Muscle of leg (tissue), 11 donors: ENCODE data around the gene PPP1CB. TPM values are rescaled to one million over a fixed set of nuclear protein-coding genes. Genes with fewer than 3 reads are reported as not detected.
"Not testable (repeated sequence)": the region's sequence is repeated elsewhere in the genome, so short reads cannot be mapped to it uniquely, and the experiment has no call there.

Experiments used
- DNase-seq: peaks from one replicate; pipeline ENCODE4 v3.0.0; 2013
- H3K27ac ChIP-seq: one replicate; pipeline ENCODE4 v1.5.1; 2013; ENCODE audit warnings: mild to moderate bottlenecking, low read length, control low read depth
- H3K27me3 ChIP-seq: one replicate; pipeline ENCODE4 v1.6.1; 2013; ENCODE audit warnings: low read length; ENCODE audit not compliant: control insufficient read depth, insufficient read depth
- H3K36me3 ChIP-seq: one replicate; pipeline ENCODE4 v1.6.1; 2013; ENCODE audit warnings: low read length; ENCODE audit not compliant: control insufficient read depth, insufficient read depth
- H3K4me1 ChIP-seq: one replicate; pipeline ENCODE4 v1.6.1; 2013; ENCODE audit warnings: low read length; ENCODE audit not compliant: control insufficient read depth, insufficient read depth
- H3K4me3 ChIP-seq: one replicate; pipeline ENCODE4 v1.5.1; 2013; ENCODE audit warnings: low read length, control low read depth
- H3K9me3 ChIP-seq: replicated peaks from 2 replicates; pipeline ENCODE4 v1.6.1; 2013; ENCODE audit warnings: low read depth, low read length; ENCODE audit not compliant: control insufficient read depth
- WGBS: methylation state at CpG from one replicate; pipeline ENCODE4 v1.1.5; 2013; ENCODE audit warnings: missing lambda C conversion rate; ENCODE audit not compliant: insufficient coverage; 5-methylcytosine and 5-hydroxymethylcytosine counted together
- polyA plus RNA-seq, 8 donors: library from polyadenylated mRNA; unstranded; fragments of 120-200 nt; gene quantifications; one replicate each; pipeline versions ENCODE4 v1.2.1 to v1.2.3, GENCODE V29; 2013; ENCODE audit warnings: inconsistent platforms in 1 of 8, low replicate concordance in 1 of 8; ENCODE audit not compliant: insufficient read length in 8 of 8, insufficient read depth in 1 of 8
- total RNA-seq: library from RNA; stranded (reverse); fragments of 120-200 nt; gene quantifications from one replicate; pipeline ENCODE4 v1.2.4, GENCODE V29; 2013

The PPP1CB gene
- total and polyA plus RNA-seq, 9 donors, result 123 to 173 (median 163) TPM

GRCh38 chr2:28736034-28736433 lies 15.6 kb upstream of the PPP1CB start:
- Histone ChIP-seq H3K4me1 (peaks cover 7% of the 10 kb centered on the region), H3K36me3 (no peaks in the 10 kb centered on the region), H3K27ac (peak overlapping the region; percentile 90), H3K9me3 (peaks cover 4% of the 10 kb centered on the region), H3K4me3 (no peak overlapping the region), H3K27me3 (no peaks in the 10 kb centered on the region)
- peak; percentile 91 for DNase-seq
- no CpG with 5 or more reads among the region's 3 CpGs for WGBS

GRCh38 chr2:28737655-28738054 lies 14.0 kb upstream of the PPP1CB start:
- no peaks in the 10 kb centered on the region for H3K27me3 ChIP-seq
- no peaks in the 10 kb centered on the region for H3K36me3 ChIP-seq
- H3K27ac ChIP-seq, result no peak overlapping the region
- no peak overlapping the region for H3K4me3 ChIP-seq
- H3K4me1 ChIP-seq, result peaks cover 7% of the 10 kb centered on the region
- WGBS, result no CpG with 5 or more reads among the region's 1 CpG
- H3K9me3 ChIP-seq, result peaks cover 4% of the 10 kb centered on the region
- DNase-seq, result no peak

- not testable (repeated sequence) for H3K4me1 ChIP-seq, DNase-seq, H3K9me3 ChIP-seq, H3K27me3 ChIP-seq, H3K27ac ChIP-seq, H3K36me3 ChIP-seq, H3K4me3 ChIP-seq
- no CpG with 5 or more reads among the region's 6 CpGs for WGBS
These were observed 9.0 kb upstream of the PPP1CB start for GRCh38 chr2:28742619-28743018.

GRCh38 chr2:28745225-28745624 lies 6.4 kb upstream of the PPP1CB start:
- Histone ChIP-seq H3K36me3 (no peaks in the 10 kb centered on the region), H3K9me3 (no peaks in the 10 kb centered on the region), H3K27me3 (no peaks in the 10 kb centered on the region), H3K4me1 (peaks cover 2% of the 10 kb centered on the region), H3K4me3 (no peak overlapping the region), H3K27ac (no peak overlapping the region)
- DNase-seq, result no peak
- WGBS, result 63% methylated on average over 1 of the region's 2 CpGs

GRCh38 chr2:28745876-28746275 lies 5.8 kb upstream of the PPP1CB start:
- Histone ChIP-seq H3K27ac (no peak overlapping the region), H3K4me3 (no peak overlapping the region), H3K27me3 (no peaks in the 10 kb centered on the region), H3K9me3 (no peaks in the 10 kb centered on the region), H3K4me1 (peaks cover 8% of the 10 kb centered on the region), H3K36me3 (no peaks in the 10 kb centered on the region)
- WGBS, result 40% methylated on average over 1 of the region's 4 CpGs
- DNase-seq, result no peak

- H3K27me3 ChIP-seq, result no peaks in the 10 kb centered on the region
- no peak overlapping the region for H3K27ac ChIP-seq
- no peaks in the 10 kb centered on the region for H3K9me3 ChIP-seq
- DNase-seq, result peak; percentile 54
- no peaks in the 10 kb centered on the region for H3K36me3 ChIP-seq
- H3K4me3 ChIP-seq, result no peak overlapping the region
- peaks cover 10% of the 10 kb centered on the region for H3K4me1 ChIP-seq
- WGBS, result 17% methylated on average over 1 of the region's 3 CpGs
These were observed 5.1 kb upstream of the PPP1CB start for GRCh38 chr2:28746429-28747111.

- Histone ChIP-seq H3K4me3 (no peak overlapping the region), H3K27me3 (no peaks in the 10 kb centered on the region), H3K36me3 (no peaks in the 10 kb centered on the region), H3K27ac (no peak overlapping the region), H3K9me3 (no peaks in the 10 kb centered on the region), H3K4me1 (peaks cover 10% of the 10 kb centered on the region)
- DNase-seq, result no peak
- no CpG with 5 or more reads among the region's 1 CpG for WGBS
These were observed 3.9 kb upstream of the PPP1CB start for GRCh38 chr2:28747714-28748113.

- Histone ChIP-seq H3K27me3 (no peaks in the 10 kb centered on the region), H3K27ac (no peak overlapping the region), H3K4me3 (no peak overlapping the region), H3K36me3 (no peaks in the 10 kb centered on the region), H3K4me1 (peaks cover 10% of the 10 kb centered on the region), H3K9me3 (no peaks in the 10 kb centered on the region)
- 100% methylated on average over 1 of the region's 2 CpGs for WGBS
- DNase-seq, result no peak
These were observed 3.5 kb upstream of the PPP1CB start for GRCh38 chr2:28748176-28748575.

- Histone ChIP-seq H3K4me1 (peaks cover 10% of the 10 kb centered on the region), H3K27ac (no peak overlapping the region), H3K27me3 (no peaks in the 10 kb centered on the region), H3K9me3 (no peaks in the 10 kb centered on the region), H3K36me3 (no peaks in the 10 kb centered on the region), H3K4me3 (no peak overlapping the region)
- no CpG with 5 or more reads among the region's 1 CpG for WGBS
- DNase-seq, result no peak
These were observed 2.7 kb upstream of the PPP1CB start for GRCh38 chr2:28748941-28749340.

- peaks cover 12% of the 10 kb centered on the region for H3K4me1 ChIP-seq
- H3K36me3 ChIP-seq, result no peaks in the 10 kb centered on the region
- no peaks in the 10 kb centered on the region for H3K9me3 ChIP-seq
- H3K27ac ChIP-seq, result no peak overlapping the region
- no peak overlapping the region for H3K4me3 ChIP-seq
- 70% methylated on average over 2 of the region's 6 CpGs for WGBS
- no peaks in the 10 kb centered on the region for H3K27me3 ChIP-seq
- DNase-seq, result no peak
These were observed 2.1 kb upstream of the PPP1CB start for GRCh38 chr2:28749526-28749925.
